ENCODE results near the gene BACE1-AS.

BACE1-AS gene

DNA sequence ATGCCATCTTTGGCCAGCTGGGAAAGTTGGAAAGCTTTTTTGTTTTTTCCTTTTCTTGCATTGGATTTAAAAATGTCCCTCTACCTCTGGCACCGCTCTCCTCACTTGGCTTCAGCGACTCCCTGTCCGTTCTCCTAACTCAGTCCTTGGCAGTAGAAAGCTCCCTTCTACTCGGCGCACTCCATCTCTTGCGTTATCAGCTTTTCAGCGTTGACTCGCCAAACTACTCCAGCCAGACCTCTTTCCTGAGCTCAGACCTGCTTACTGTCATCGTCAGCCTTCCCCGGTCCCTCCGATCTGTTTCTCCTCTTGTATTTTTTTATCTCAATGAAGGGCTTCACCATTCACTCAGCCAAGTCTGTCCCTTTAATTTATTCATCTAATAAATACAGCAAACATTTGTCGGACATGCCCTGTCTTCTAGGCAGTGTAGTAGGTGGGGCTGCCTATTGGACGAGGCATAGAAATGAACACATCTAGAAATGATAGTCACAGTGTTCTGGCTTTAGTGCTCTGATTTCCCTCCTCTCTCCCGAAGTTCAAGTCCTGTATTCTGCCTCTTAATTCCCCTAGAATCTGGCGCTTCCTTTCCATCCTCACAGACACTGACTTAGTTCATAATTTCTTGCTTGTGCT, 37.3 kb downstream of the BACE1-AS start:
- FAIRE-seq: peak; percentile 58
- DNase-seq (ENCODE audit: insufficient read length): no peak
- TF ChIP-seq POLR2AphosphoS5 (IDR thresholded peaks at IDR 0.05; ENCODE audit: low read depth, low read length) (no peak), POLR2A (IDR thresholded peaks at IDR 0.05; ENCODE audit: low read depth, low read length) (no peak), TAF1 (IDR thresholded peaks at IDR 0.05; ENCODE audit: borderline replicate concordance, low read depth, low read length) (no peak)

DNA sequence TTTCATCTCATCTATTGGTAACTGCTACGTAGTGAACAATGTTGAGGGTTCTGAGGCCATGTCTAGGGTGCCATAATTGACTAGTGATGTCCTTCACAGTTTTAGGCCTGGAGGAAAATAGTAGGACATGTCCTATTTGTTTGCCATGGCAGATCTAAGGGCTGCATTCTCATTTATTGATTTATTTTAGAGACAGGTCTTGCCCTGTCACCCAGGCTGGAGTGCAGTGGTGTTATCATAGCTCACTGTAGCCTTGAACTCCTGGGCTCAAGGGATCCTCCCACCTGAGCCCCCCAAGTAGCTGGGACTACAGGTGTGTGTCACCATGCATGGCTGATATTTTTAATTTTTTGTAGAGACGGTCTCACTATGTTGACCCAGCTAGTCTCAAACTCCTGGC, 41.7 kb downstream of the BACE1-AS start:
- DNase-seq (ENCODE audit: insufficient read length) (no peak), FAIRE-seq (no peak)
- no peak for TF ChIP-seq POLR2AphosphoS5 (IDR thresholded peaks at IDR 0.05; ENCODE audit: low read depth, low read length)
- no peak for TF ChIP-seq TAF1 (IDR thresholded peaks at IDR 0.05; ENCODE audit: borderline replicate concordance, low read depth, low read length)
- TF ChIP-seq POLR2A (IDR thresholded peaks at IDR 0.05; ENCODE audit: low read depth, low read length): no peak

DNA sequence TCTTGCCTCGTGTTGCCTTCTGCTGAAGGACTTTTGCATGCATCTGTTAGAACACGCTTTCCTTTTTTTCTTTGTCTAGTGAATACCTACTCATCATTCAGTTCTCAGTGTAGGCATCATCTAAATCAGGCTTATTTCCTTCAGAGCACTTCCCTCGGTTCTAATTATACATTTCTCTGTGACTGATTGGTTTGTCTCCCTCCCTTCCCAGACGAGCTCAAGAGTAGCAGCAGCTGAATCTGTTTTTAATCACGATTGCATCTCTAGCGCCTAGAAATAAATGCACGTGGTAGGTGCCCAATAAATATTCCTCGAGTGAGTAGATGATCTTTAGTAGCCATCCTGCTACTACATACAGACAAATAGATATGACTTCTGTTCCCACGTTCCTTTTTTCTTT, 42.8 kb downstream of the BACE1-AS start:
- no peak for FAIRE-seq
- TF ChIP-seq POLR2AphosphoS5 (IDR thresholded peaks at IDR 0.05; ENCODE audit: low read depth, low read length) (no peak), TAF1 (IDR thresholded peaks at IDR 0.05; ENCODE audit: borderline replicate concordance, low read depth, low read length) (no peak), POLR2A (IDR thresholded peaks at IDR 0.05; ENCODE audit: low read depth, low read length) (no peak)
- no peak for DNase-seq (ENCODE audit: insufficient read length)

DNA sequence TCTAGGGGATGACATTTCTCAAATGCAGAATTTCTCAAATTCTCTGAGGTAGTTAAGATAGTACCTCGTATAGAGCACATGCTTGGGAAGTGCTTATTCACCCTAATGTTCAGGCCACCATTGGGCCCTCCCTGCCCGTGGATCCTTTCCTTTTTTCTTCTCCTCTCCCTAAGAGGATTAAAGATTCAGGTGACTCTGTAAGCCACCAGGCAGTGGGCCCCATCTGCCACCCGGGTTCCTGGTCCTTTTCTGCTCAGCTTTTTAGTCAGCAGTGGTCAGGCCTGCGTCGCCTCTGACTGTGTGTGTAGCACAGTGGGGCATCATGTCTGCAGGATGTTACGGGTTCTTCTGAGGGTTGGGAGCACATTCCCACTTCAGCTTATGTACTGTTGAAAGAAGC, 43.8 kb downstream of the BACE1-AS start:
- FAIRE-seq (no peak), DNase-seq (ENCODE audit: insufficient read length) (no peak)
- TF ChIP-seq TAF1 (IDR thresholded peaks at IDR 0.05; ENCODE audit: borderline replicate concordance, low read depth, low read length) (no peak), POLR2A (IDR thresholded peaks at IDR 0.05; ENCODE audit: low read depth, low read length) (no peak), POLR2AphosphoS5 (IDR thresholded peaks at IDR 0.05; ENCODE audit: low read depth, low read length) (no peak)

DNA sequence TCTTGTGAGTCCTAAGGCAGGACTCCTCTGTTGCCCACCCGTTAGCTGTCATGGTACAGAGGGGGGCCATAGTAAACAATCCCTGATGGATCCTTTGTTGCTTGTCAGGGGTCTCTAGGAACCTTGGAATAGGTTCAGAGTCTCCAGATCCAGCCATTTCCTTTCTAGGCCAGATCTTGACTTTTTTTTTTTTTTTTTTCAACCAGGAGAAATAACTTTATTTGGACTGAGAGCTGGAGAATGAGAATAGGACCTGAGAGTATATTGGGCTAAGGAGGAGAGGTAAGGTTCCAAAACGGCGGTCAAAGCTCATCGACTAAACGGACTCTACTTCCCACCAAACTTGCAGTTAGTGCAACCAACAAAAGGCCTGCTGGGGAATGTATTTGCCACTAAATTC, 44.3 kb downstream of the BACE1-AS start:
- TF ChIP-seq POLR2AphosphoS5 (IDR thresholded peaks at IDR 0.05; ENCODE audit: low read depth, low read length): no peak
- TF ChIP-seq POLR2A (IDR thresholded peaks at IDR 0.05; ENCODE audit: low read depth, low read length): no peak
- no peak for TF ChIP-seq TAF1 (IDR thresholded peaks at IDR 0.05; ENCODE audit: borderline replicate concordance, low read depth, low read length)
- DNase-seq (ENCODE audit: insufficient read length): no peak
- FAIRE-seq: no peak

DNA sequence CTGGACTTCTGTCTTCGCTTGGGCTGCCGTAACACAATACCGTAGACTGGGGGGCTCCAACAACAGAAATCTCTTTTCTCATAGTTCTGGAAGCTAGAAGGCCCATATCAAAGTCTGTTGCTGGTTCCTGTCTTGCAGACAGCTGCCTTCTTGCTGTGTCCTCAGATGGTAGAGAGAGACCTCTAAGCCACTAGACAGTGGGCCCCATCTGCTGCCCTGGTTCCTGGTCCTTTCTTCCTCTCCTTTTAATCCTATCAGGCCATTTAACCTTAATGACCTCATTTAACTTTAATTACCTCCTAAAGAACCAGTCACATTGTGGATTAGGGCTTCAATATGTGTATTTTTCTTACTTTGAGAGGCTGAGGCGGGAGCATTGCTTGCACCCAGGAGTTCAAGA, 45.9 kb downstream of the BACE1-AS start:
- DNase-seq (ENCODE audit: insufficient read length) (no peak), FAIRE-seq (no peak)
- no peak for TF ChIP-seq POLR2AphosphoS5 (IDR thresholded peaks at IDR 0.05; ENCODE audit: low read depth, low read length)
- no peak for TF ChIP-seq POLR2A (IDR thresholded peaks at IDR 0.05; ENCODE audit: low read depth, low read length)
- no peak for TF ChIP-seq TAF1 (IDR thresholded peaks at IDR 0.05; ENCODE audit: borderline replicate concordance, low read depth, low read length)

All from GM12892 (cell line).